ENCODE measurements around the gene CCT8. TPM values are rescaled to one million over a fixed set of nuclear protein-coding genes. Genes with fewer than 3 reads are reported as not detected.

The CCT8 gene
- total and polyA plus RNA-seq, 9 of the 15 experiments (the other 6 are each of a cell fraction or from before 2014, with no cell fraction given), result 451 to 1,153 (median 677) TPM

DNA sequence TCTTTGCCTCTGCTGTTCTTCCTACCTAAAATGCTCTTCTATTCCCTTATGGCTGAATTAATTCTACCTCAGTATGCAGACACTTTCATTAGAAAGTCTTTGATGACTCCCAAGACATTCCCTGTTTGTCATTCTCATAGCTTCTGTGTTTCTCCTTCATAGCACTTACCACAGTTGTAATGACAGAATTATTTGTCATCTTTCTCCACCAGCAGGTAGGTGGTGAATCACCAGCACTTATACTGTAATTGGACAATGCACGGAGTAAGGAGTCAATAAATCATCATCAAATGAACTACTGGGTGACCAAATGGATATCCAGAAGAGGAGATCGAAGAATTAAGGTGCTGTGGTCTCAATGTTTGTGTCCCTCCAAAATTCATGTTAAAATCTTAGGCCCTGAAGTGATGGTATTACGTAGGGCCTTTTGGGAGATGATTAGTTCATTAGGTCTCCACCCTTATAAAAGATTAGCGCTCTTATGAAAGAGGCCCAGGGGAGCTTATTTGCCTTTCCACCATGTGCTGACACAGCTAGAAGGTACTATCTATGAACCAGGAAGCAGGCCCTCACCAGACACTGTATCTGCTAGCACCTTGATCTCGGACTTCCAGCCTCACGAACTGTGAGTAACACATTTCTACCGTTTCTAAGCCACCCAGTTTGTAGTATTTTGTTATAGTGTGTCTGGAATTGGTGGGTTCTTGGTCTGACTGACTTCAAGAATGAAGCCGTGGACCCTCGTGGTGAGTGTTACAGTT, 2.4 kb upstream of the CCT8 start:
- H4K20me1 ChIP-seq (replicated peaks; ENCODE audit: control insufficient read depth, insufficient read depth, low read length), result peaks cover 19% of the 10 kb centered on the region
- BruUV-seq (replicated peaks), result no TSS peak
- no peak overlapping the region for H3K9ac ChIP-seq (ENCODE audit: insufficient read depth in 1 of 2, low read depth in 2 of 2, low read length in 2 of 2)
- H3K4me3 ChIP-seq, result no peak overlapping the region
- FAIRE-seq, result no peak
- H3K4me2 ChIP-seq (ENCODE audit: insufficient read depth, low read length), result no peak overlapping the region
- in situ Hi-C loops (cut with MboI), result no loop called here
- intact Hi-C loops (cut with micrococcal nuclease), result no loop called here
- no peak for ATAC-seq
- no peaks in the 10 kb centered on the region for H3K27me3 ChIP-seq (ENCODE audit: control insufficient read depth in 2 of 2, insufficient read depth in 2 of 2, low read length in 2 of 2)
- no peak for DNase-seq (ENCODE audit: extremely low read depth in 1 of 4, low spot score in 3 of 4)
- ChIA-PET POLR2A (interaction anchor here (1.6 kb wide), 1 partner anchor 82 kb away, joined by 4 read pairs; no protein-coding TSS in a partner anchor), CTCF (ENCODE audit: low intra/inter-chr PET ratio) (interaction anchor here (0.7 kb wide), 1 partner anchor 14 kb away, joined by 3 read pairs; no protein-coding TSS in a partner anchor)
- H3K4me1 ChIP-seq (replicated peaks in 1 of 2; ENCODE audit: control insufficient read depth in 2 of 2, insufficient read depth in 2 of 2, low read length in 2 of 2), result peaks cover 6 to 8% of the 10 kb centered on the region in 2 experiments
- H3K36me3 ChIP-seq (ENCODE audit: control insufficient read depth, insufficient read depth, low read length), result peaks cover 17% of the 10 kb centered on the region
- 70% methylated on average over 9 of the region's 9 CpGs for WGBS (ENCODE audit: insufficient coverage, low coverage, missing lambda C conversion rate)
- H3K9me3 ChIP-seq (replicated peaks; ENCODE audit: control insufficient read depth, insufficient read depth, low read depth, low read length), result no peaks in the 10 kb centered on the region; the same call in 1 of the 2 replicates
- H3K27ac ChIP-seq (ENCODE audit: extremely low read depth, low read depth, low read length), result no peak overlapping the region
- peaks cover 31% of the 10 kb centered on the region for H3K79me2 ChIP-seq (ENCODE audit: control insufficient read depth, insufficient read depth, low read length)
- no peaks in the 10 kb centered on the region for H3K9me1 ChIP-seq (ENCODE audit: control insufficient read depth, insufficient read depth, low read length)
- peak overlapping the region; percentile 78 for H2AFZ ChIP-seq (ENCODE audit: low read depth, low read length)
- TF ChIP-seq MEF2A (IDR thresholded peaks at IDR 0.05; ENCODE audit: control insufficient read depth, low read depth, low read length) (no peak), IFI16 (CRISPR knock-in tag; IDR thresholded peaks at IDR 0.05) (no peak), CHCHD3 (CRISPR knock-in tag; IDR thresholded peaks at IDR 0.05) (no peak), MEIS2 (IDR thresholded peaks at IDR 0.05; ENCODE audit: partially characterized antibody) (peak; percentile 28), ZNF274 (IDR thresholded peaks at IDR 0.05; ENCODE audit: borderline replicate concordance, low read depth, low read length) (no peak), ZNF354B (CRISPR knock-in tag; IDR thresholded peaks at IDR 0.05) (no peak), MYNN (IDR thresholded peaks at IDR 0.05) (no peak), MYNN (CRISPR knock-in tag; IDR thresholded peaks at IDR 0.05) (no peak), HNRNPLL (IDR thresholded peaks at IDR 0.05; ENCODE audit: low read depth, low read length, poor library complexity, severe bottlenecking) (no peak), NFIX (CRISPR knock-in tag; IDR thresholded peaks at IDR 0.05; ENCODE audit: low read depth) (no peak), C11orf30 (IDR thresholded peaks at IDR 0.05; ENCODE audit: low read depth) (0 out of 2 replicates have a peak, but pooled peaks have one; percentile 7), CBFA2T3 (IDR thresholded peaks at IDR 0.05) (peak; percentile 33; the same call in 1 of the 2 replicates)
- TF ChIP-seq, protein P1, sequence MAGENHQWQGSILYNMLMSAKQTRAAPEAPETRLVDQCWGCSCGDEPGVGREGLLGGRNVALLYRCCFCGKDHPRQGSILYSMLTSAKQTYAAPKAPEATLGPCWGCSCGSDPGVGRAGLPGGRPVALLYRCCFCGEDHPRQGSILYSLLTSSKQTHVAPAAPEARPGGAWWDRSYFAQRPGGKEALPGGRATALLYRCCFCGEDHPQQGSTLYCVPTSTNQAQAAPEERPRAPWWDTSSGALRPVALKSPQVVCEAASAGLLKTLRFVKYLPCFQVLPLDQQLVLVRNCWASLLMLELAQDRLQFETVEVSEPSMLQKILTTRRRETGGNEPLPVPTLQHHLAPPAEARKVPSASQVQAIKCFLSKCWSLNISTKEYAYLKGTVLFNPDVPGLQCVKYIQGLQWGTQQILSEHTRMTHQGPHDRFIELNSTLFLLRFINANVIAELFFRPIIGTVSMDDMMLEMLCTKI (IDR thresholded peaks at IDR 0.05; ENCODE audit: partially characterized antibody), result no peak
- TF ChIP-seq, protein P2, sequence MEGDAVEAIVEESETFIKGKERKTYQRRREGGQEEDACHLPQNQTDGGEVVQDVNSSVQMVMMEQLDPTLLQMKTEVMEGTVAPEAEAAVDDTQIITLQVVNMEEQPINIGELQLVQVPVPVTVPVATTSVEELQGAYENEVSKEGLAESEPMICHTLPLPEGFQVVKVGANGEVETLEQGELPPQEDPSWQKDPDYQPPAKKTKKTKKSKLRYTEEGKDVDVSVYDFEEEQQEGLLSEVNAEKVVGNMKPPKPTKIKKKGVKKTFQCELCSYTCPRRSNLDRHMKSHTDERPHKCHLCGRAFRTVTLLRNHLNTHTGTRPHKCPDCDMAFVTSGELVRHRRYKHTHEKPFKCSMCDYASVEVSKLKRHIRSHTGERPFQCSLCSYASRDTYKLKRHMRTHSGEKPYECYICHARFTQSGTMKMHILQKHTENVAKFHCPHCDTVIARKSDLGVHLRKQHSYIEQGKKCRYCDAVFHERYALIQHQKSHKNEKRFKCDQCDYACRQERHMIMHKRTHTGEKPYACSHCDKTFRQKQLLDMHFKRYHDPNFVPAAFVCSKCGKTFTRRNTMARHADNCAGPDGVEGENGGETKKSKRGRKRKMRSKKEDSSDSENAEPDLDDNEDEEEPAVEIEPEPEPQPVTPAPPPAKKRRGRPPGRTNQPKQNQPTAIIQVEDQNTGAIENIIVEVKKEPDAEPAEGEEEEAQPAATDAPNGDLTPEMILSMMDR (IDR thresholded peaks at IDR 0.05 in 2 of 3, conservative IDR thresholded peaks at IDR 0.05 in 1 of 3; ENCODE audit: insufficient read depth in 2 of 3, low read depth in 1 of 3, low read length in 3 of 3), result no peak
- TF ChIP-seq, protein P3, sequence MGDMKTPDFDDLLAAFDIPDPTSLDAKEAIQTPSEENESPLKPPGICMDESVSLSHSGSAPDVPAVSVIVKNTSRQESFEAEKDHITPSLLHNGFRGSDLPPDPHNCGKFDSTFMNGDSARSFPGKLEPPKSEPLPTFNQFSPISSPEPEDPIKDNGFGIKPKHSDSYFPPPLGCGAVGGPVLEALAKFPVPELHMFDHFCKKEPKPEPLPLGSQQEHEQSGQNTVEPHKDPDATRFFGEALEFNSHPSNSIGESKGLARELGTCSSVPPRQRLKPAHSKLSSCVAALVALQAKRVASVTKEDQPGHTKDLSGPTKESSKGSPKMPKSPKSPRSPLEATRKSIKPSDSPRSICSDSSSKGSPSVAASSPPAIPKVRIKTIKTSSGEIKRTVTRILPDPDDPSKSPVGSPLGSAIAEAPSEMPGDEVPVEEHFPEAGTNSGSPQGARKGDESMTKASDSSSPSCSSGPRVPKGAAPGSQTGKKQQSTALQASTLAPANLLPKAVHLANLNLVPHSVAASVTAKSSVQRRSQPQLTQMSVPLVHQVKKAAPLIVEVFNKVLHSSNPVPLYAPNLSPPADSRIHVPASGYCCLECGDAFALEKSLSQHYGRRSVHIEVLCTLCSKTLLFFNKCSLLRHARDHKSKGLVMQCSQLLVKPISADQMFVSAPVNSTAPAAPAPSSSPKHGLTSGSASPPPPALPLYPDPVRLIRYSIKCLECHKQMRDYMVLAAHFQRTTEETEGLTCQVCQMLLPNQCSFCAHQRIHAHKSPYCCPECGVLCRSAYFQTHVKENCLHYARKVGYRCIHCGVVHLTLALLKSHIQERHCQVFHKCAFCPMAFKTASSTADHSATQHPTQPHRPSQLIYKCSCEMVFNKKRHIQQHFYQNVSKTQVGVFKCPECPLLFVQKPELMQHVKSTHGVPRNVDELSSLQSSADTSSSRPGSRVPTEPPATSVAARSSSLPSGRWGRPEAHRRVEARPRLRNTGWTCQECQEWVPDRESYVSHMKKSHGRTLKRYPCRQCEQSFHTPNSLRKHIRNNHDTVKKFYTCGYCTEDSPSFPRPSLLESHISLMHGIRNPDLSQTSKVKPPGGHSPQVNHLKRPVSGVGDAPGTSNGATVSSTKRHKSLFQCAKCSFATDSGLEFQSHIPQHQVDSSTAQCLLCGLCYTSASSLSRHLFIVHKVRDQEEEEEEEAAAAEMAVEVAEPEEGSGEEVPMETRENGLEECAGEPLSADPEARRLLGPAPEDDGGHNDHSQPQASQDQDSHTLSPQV (IDR thresholded peaks at IDR 0.05), result 0 out of 2 replicates have a peak, but pooled peaks have one; percentile 34

Data from K562 (cell line).